Stimulated activated naive CD8-positive, alpha-beta T cell treated with anti-CD3 and anti-CD28 coated beads, Interleukin-15, amount 100 ng/mL, for 72 hours (primary cell): ENCODE results near the gene PFKFB3.

Experiments used
- ATAC-seq: fragments of 150-1000 bp; cut with Tn5 transposase; 2 replicates; pipeline ENCODE4 v1.10.0; 2021; ENCODE audit warnings: mild to moderate bottlenecking, moderate library complexity
- DNase-seq, 2 donors: peaks; one replicate each; pipeline ENCODE4 v3.0.0; 2021 to 2022
- H3K27ac Mint-ChIP-seq, 2 donors: one replicate each; pipeline ENCODE4 v1.8.0; 2022; ENCODE audit warnings: mild to moderate bottlenecking in 2 of 2, mixed read lengths in 2 of 2, moderate library complexity in 2 of 2
- H3K27me3 Mint-ChIP-seq: one replicate; pipeline ENCODE4 v1.8.0; 2022; ENCODE audit warnings: mixed read lengths
- H3K4me1 Mint-ChIP-seq: one replicate; pipeline ENCODE4 v1.8.0; 2022; ENCODE audit warnings: mild to moderate bottlenecking, mixed read lengths
- H3K4me3 Mint-ChIP-seq, 2 donors: one replicate each; pipeline ENCODE4 v1.8.0; 2022; ENCODE audit warnings: mild to moderate bottlenecking in 2 of 2, mixed read lengths in 2 of 2, moderate library complexity in 1 of 2
- H3K9me3 Mint-ChIP-seq, 2 donors: one replicate each; pipeline ENCODE4 v1.8.0; 2022; ENCODE audit warnings: mixed read lengths in 2 of 2

PFKFB3 gene

GRCh38 chr10:6218692-6219493, 16.2 kb downstream of the PFKFB3 start:
- ATAC-seq (no peak), DNase-seq (no peak)
- H3K4me1 Mint-ChIP-seq: peaks cover 2% of the 10 kb centered on the region
- H3K27me3 Mint-ChIP-seq: no peaks in the 10 kb centered on the region
- no peaks in the 10 kb centered on the region for H3K9me3 Mint-ChIP-seq
- H3K4me3 Mint-ChIP-seq: no peak overlapping the region
- no peak overlapping the region for H3K27ac Mint-ChIP-seq

- H3K27ac Mint-ChIP-seq: no peak overlapping the region
- no peaks in the 10 kb centered on the region for H3K9me3 Mint-ChIP-seq
- H3K4me1 Mint-ChIP-seq: no peaks in the 10 kb centered on the region
- no peak for ATAC-seq
- no peak for DNase-seq
- H3K4me3 Mint-ChIP-seq: no peak overlapping the region
- no peaks in the 10 kb centered on the region for H3K27me3 Mint-ChIP-seq
Measured at GRCh38 chr10:6219494-6219836, 16.7 kb downstream of the PFKFB3 start.

- H3K4me1 Mint-ChIP-seq: peaks cover 1% of the 10 kb centered on the region
- DNase-seq (no peak), ATAC-seq (no peak)
- no peak overlapping the region for H3K4me3 Mint-ChIP-seq
- no peaks in the 10 kb centered on the region for H3K27me3 Mint-ChIP-seq
- peak overlapping the region in 1 of 2 donors; percentile 30 for H3K27ac Mint-ChIP-seq
- no peaks in the 10 kb centered on the region for H3K9me3 Mint-ChIP-seq
Measured at GRCh38 chr10:6220418-6221191, 17.9 kb downstream of the PFKFB3 start.

GRCh38 chr10:6221192-6221940, 18.6 kb downstream of the PFKFB3 start:
- no peak for DNase-seq
- peaks cover 6% of the 10 kb centered on the region for H3K4me1 Mint-ChIP-seq
- H3K27ac Mint-ChIP-seq: peak overlapping the region in 1 of 2 donors; percentile 27
- H3K9me3 Mint-ChIP-seq: no peaks in the 10 kb centered on the region
- no peak overlapping the region for H3K4me3 Mint-ChIP-seq
- ATAC-seq: peak; percentile 31
- no peaks in the 10 kb centered on the region for H3K27me3 Mint-ChIP-seq

- no peaks in the 10 kb centered on the region for H3K9me3 Mint-ChIP-seq
- no peaks in the 10 kb centered on the region for H3K27me3 Mint-ChIP-seq
- no peak overlapping the region for H3K4me3 Mint-ChIP-seq
- ATAC-seq: no peak
- H3K27ac Mint-ChIP-seq: peak overlapping the region in 1 of 2 donors; percentile 27
- peaks cover 6% of the 10 kb centered on the region for H3K4me1 Mint-ChIP-seq
- DNase-seq: no peak
Measured at GRCh38 chr10:6221971-6222751, 19.4 kb downstream of the PFKFB3 start.

GRCh38 chr10:6222755-6223154, 20.0 kb downstream of the PFKFB3 start:
- no peak overlapping the region for H3K4me3 Mint-ChIP-seq
- DNase-seq: no peak
- peaks cover 6% of the 10 kb centered on the region for H3K4me1 Mint-ChIP-seq
- H3K27me3 Mint-ChIP-seq: no peaks in the 10 kb centered on the region
- no peak for ATAC-seq
- no peaks in the 10 kb centered on the region for H3K9me3 Mint-ChIP-seq
- peak overlapping the region in 1 of 2 donors; percentile 12 for H3K27ac Mint-ChIP-seq

GRCh38 chr10:6223981-6224380, 21.2 kb downstream of the PFKFB3 start:
- H3K4me3 Mint-ChIP-seq: no peak overlapping the region
- H3K9me3 Mint-ChIP-seq: no peaks in the 10 kb centered on the region
- peak overlapping the region; percentile 22 to 83 for H3K27ac Mint-ChIP-seq
- peaks cover 6% of the 10 kb centered on the region for H3K4me1 Mint-ChIP-seq
- ATAC-seq (no peak), DNase-seq (no peak)
- no peaks in the 10 kb centered on the region for H3K27me3 Mint-ChIP-seq

- no peak for DNase-seq
- Mint-ChIP-seq H3K9me3 (no peaks in the 10 kb centered on the region), H3K4me3 (no peak overlapping the region), H3K27me3 (no peaks in the 10 kb centered on the region), H3K27ac (peak overlapping the region; percentile 67 to 83), H3K4me1 (peaks cover 6% of the 10 kb centered on the region)
- no peak for ATAC-seq
Measured at GRCh38 chr10:6224781-6225180, 22.0 kb downstream of the PFKFB3 start.

- no peaks in the 10 kb centered on the region for H3K27me3 Mint-ChIP-seq
- ATAC-seq: no peak
- no peak overlapping the region for H3K27ac Mint-ChIP-seq
- no peak overlapping the region for H3K4me3 Mint-ChIP-seq
- no peak for DNase-seq
- no peaks in the 10 kb centered on the region for H3K9me3 Mint-ChIP-seq
- H3K4me1 Mint-ChIP-seq: peaks cover 6% of the 10 kb centered on the region
Measured at GRCh38 chr10:6225263-6225814, 22.6 kb downstream of the PFKFB3 start.

- Mint-ChIP-seq H3K27ac (peak overlapping the region in 1 of 2 donors; percentile 81), H3K4me1 (peaks cover 6% of the 10 kb centered on the region), H3K4me3 (no peak overlapping the region), H3K9me3 (no peaks in the 10 kb centered on the region), H3K27me3 (no peaks in the 10 kb centered on the region)
- no peak for DNase-seq
- no peak for ATAC-seq
Measured at GRCh38 chr10:6226216-6226615, 23.5 kb downstream of the PFKFB3 start.

- ATAC-seq: no peak
- H3K27ac Mint-ChIP-seq: peak overlapping the region in 1 of 2 donors; percentile 65
- H3K9me3 Mint-ChIP-seq: no peaks in the 10 kb centered on the region
Measured at GRCh38 chr10:6227346-6227745, 24.6 kb downstream of the PFKFB3 start.

GRCh38 chr10:6228010-6228511, 25.3 kb downstream of the PFKFB3 start:
- no peak overlapping the region for H3K4me3 Mint-ChIP-seq
- no peaks in the 10 kb centered on the region for H3K27me3 Mint-ChIP-seq
- DNase-seq: no peak

More at GRCh38 chr10:6227346-6227745, 24.6 kb downstream of the PFKFB3 start:
- DNase-seq: no peak
- H3K4me1 Mint-ChIP-seq: peaks cover 6% of the 10 kb centered on the region
- no peaks in the 10 kb centered on the region for H3K27me3 Mint-ChIP-seq
- no peak overlapping the region for H3K4me3 Mint-ChIP-seq

GRCh38 chr10:6228647-6229046, 25.9 kb downstream of the PFKFB3 start:
- H3K27me3 Mint-ChIP-seq: no peaks in the 10 kb centered on the region
- ATAC-seq (no peak), DNase-seq (no peak)
- H3K4me3 Mint-ChIP-seq: no peak overlapping the region
- peak overlapping the region in 1 of 2 donors; percentile 90 for H3K27ac Mint-ChIP-seq
- no peaks in the 10 kb centered on the region for H3K9me3 Mint-ChIP-seq
- peaks cover 6% of the 10 kb centered on the region for H3K4me1 Mint-ChIP-seq

More at GRCh38 chr10:6228010-6228511, 25.3 kb downstream of the PFKFB3 start:
- Mint-ChIP-seq H3K4me1 (peaks cover 6% of the 10 kb centered on the region), H3K27ac (peak overlapping the region; percentile 30 to 88), H3K9me3 (no peaks in the 10 kb centered on the region)
- ATAC-seq: no peak

- H3K27me3 Mint-ChIP-seq: no peaks in the 10 kb centered on the region
- peaks cover 6% of the 10 kb centered on the region for H3K4me1 Mint-ChIP-seq
- ATAC-seq (no peak), DNase-seq (no peak)
- H3K9me3 Mint-ChIP-seq: no peaks in the 10 kb centered on the region
- H3K27ac Mint-ChIP-seq: peak overlapping the region in 1 of 2 donors; percentile 63
- H3K4me3 Mint-ChIP-seq: no peak overlapping the region
Measured at GRCh38 chr10:6229290-6229689, 26.6 kb downstream of the PFKFB3 start.
